ENCODE results near the gene FRMD8.

DNA sequence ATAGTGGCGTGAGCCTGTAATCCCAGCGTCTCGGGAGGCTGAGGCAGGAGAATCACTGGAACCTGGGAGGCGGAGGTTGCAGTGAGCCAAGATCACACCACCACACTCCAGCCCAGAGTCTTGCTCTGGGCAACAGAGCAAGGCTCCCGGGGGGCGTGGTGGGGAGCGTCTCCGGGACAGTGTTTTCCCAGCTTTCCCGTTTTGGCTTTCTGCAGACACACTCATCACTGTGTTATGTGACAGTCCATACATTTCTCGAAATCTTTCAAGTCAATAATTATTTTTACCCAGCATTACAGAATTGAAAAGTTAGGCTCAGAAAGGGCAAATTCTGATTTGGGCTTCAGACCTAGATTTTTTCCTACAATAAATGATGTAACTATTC, 67.9 kb downstream of the FRMD8 start:
- TF ChIP-seq, protein P1, sequence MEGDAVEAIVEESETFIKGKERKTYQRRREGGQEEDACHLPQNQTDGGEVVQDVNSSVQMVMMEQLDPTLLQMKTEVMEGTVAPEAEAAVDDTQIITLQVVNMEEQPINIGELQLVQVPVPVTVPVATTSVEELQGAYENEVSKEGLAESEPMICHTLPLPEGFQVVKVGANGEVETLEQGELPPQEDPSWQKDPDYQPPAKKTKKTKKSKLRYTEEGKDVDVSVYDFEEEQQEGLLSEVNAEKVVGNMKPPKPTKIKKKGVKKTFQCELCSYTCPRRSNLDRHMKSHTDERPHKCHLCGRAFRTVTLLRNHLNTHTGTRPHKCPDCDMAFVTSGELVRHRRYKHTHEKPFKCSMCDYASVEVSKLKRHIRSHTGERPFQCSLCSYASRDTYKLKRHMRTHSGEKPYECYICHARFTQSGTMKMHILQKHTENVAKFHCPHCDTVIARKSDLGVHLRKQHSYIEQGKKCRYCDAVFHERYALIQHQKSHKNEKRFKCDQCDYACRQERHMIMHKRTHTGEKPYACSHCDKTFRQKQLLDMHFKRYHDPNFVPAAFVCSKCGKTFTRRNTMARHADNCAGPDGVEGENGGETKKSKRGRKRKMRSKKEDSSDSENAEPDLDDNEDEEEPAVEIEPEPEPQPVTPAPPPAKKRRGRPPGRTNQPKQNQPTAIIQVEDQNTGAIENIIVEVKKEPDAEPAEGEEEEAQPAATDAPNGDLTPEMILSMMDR (IDR thresholded peaks at IDR 0.05), result no peak
- no peak for TF ChIP-seq POLR2A (IDR thresholded peaks at IDR 0.05)
